ENCODE measurements around the gene AUTS2. TPM values are rescaled to one million over a fixed set of nuclear protein-coding genes. Genes with fewer than 3 reads are reported as not detected.

The AUTS2 gene
- total RNA-seq, 1 experiment from 2014 or later: 256 TPM

- Histone ChIP-seq H3K9ac (ENCODE audit: extremely low read depth, insufficient read length, low read length) (no peak overlapping the region), H4K5ac (ENCODE audit: insufficient read length, low read depth, low read length) (no peak overlapping the region), H3K4me1 (ENCODE audit: insufficient read depth, low read length) (no peaks in the 10 kb centered on the region), H3K23me2 (ENCODE audit: insufficient read length, low read depth, low read length, poor library complexity, severe bottlenecking) (no peaks in the 10 kb centered on the region), H3K4ac (ENCODE audit: low read depth, low read length) (no peak overlapping the region), H3K23ac (ENCODE audit: insufficient read length, low read depth, low read length) (no peak overlapping the region), H2AFZ (ENCODE audit: low read length) (no peak overlapping the region), H2BK12ac (ENCODE audit: insufficient read length, low read depth, low read length) (no peak overlapping the region), H2BK20ac (ENCODE audit: low read depth, low read length, poor library complexity, severe bottlenecking) (no peak overlapping the region), H2BK15ac (ENCODE audit: low read depth, low read length) (no peak overlapping the region), H3K9me3 (ENCODE audit: control insufficient read depth, low read depth, low read length) (no peaks in the 10 kb centered on the region), H3K56ac (ENCODE audit: insufficient read length, low read depth, low read length) (no peak overlapping the region), H4K20me1 (ENCODE audit: control insufficient read depth, insufficient read depth, insufficient read length) (no peaks in the 10 kb centered on the region), H2BK120ac (ENCODE audit: low read depth, low read length, poor library complexity, severe bottlenecking) (no peak overlapping the region), H3K27ac (ENCODE audit: insufficient read length, low read depth, low read length) (no peak overlapping the region), H3K18ac (ENCODE audit: insufficient read length, low read depth, low read length) (no peak overlapping the region), H4K8ac (replicated peaks; ENCODE audit: insufficient read length, low read depth, low read length) (no peak overlapping the region), H3K4me2 (ENCODE audit: insufficient read depth, insufficient read length, low read length) (no peak overlapping the region), H3K27me3 (ENCODE audit: insufficient read depth, low read length) (no peaks in the 10 kb centered on the region), H2BK5ac (ENCODE audit: insufficient read length, low read length) (no peak overlapping the region), H3K79me1 (ENCODE audit: insufficient read depth, low read depth, low read length, poor library complexity, severe bottlenecking) (no peaks in the 10 kb centered on the region), H4K91ac (ENCODE audit: insufficient read length, low read depth, low read length) (no peak overlapping the region), H3K14ac (ENCODE audit: insufficient read depth, low read length) (no peak overlapping the region), H2AK5ac (ENCODE audit: insufficient read length, low read length) (no peak overlapping the region), H3K79me2 (ENCODE audit: insufficient read depth, low read length) (no peaks in the 10 kb centered on the region), H3T11ph (ENCODE audit: low read length) (no peak overlapping the region)
- Mint-ChIP-seq H3K9me3 (peaks cover 4% of the 10 kb centered on the region in 2 experiments; a peak in 4 of 5 replicates), H3K27me3 (ENCODE audit: low read depth) (no peaks in the 10 kb centered on the region; the same call in 1 of the 2 replicates), H3K36me3 (ENCODE audit: insufficient read depth in 1 of 3, low read depth in 3 of 3) (peaks cover 0 to 11% (median 0%) of the 10 kb centered on the region in 3 experiments; a peak in 1 of 7 replicates), H3K4me3 (no peak overlapping the region), H3K27ac (no peak overlapping the region), H3K4me1 (no peaks in the 10 kb centered on the region)
- DNase-seq: no peak
- no peak for TF ChIP-seq CTCF (conservative IDR thresholded peaks at IDR 0.05)
- no CpG with 5 or more reads among the region's 1 CpG for WGBS (ENCODE audit: extremely low coverage, insufficient read length, low lambda C conversion rate)
Observed at GRCh38 chr7:69908454-69908853, 310.2 kb downstream of the AUTS2 start.

Data from H9 (cell line).